ENCODE results near the gene SPAG5.

DNA sequence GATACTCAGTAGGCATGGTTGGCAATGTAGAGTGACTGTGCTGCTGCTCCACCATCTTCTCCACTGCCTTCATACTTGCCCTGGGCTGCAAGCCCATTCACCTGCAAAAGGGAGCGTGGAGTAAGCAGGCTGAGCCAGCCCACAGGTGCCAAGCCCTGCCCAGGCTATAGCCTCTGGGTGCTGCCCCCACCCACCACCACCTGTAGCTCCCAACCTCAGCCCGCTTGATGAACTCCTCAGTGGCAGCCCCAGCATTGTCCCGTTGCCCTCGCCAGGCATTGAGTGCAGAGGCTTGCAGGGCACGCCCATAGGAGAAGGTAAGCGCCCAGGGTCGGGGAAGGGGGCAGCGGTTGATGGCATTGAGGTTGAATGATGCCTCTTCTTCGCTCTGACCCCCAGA is 25.3 kb downstream of the SPAG5 start:
- TF ChIP-seq SIRT6 (IDR thresholded peaks at IDR 0.05; ENCODE audit: low read depth, low read length) (no peak), CTCF (IDR thresholded peaks at IDR 0.05 in 2 of 3, conservative IDR thresholded peaks at IDR 0.05 in 1 of 3; ENCODE audit: insufficient read depth in 2 of 3, low read depth in 1 of 3, low read length in 3 of 3) (no peak), SP1 (CRISPR knock-in tag; IDR thresholded peaks at IDR 0.05) (no peak), ZNF24 (IDR thresholded peaks at IDR 0.05) (no peak), RBM22 (IDR thresholded peaks at IDR 0.05; ENCODE audit: low read depth, low read length, poor library complexity, severe bottlenecking) (no peak), ZC3H4 (CRISPR knock-in tag; IDR thresholded peaks at IDR 0.05; ENCODE audit: borderline replicate concordance) (no peak), BRCA1 (IDR thresholded peaks at IDR 0.05) (no peak), BRCA1 (CRISPR knock-in tag; IDR thresholded peaks at IDR 0.05) (no peak), CEBPB (tag; IDR thresholded peaks at IDR 0.05) (no peak), PBX2 (CRISPR knock-in tag; IDR thresholded peaks at IDR 0.05; ENCODE audit: low read depth) (no peak), PBX2 (tag; conservative IDR thresholded peaks at IDR 0.05; ENCODE audit: low read depth) (no peak), EGR1 (conservative IDR thresholded peaks at IDR 0.05) (no peak), FOXM1 (IDR thresholded peaks at IDR 0.05; ENCODE audit: low read depth) (no peak), FOXM1 (CRISPR knock-in tag; IDR thresholded peaks at IDR 0.05; ENCODE audit: low read depth) (no peak)

Measured in K562 (cell line).